NCI-H2171 (cell line): ENCODE data around the gene CNGB1.
"Not testable (repeated sequence)": the region's sequence is repeated elsewhere in the genome, so short reads cannot be mapped to it uniquely, and the experiment has no call there.

Experiments used
- DNase-seq: peaks from one replicate; lab custom pipeline; 2025; lab: John Stamatoyannopoulos, UW

The CNGB1 gene

GRCh38 chr16:57929250-57929649 is 41.7 kb downstream of the CNGB1 start:
- no peak for DNase-seq

- DNase-seq: no peak
Measured at GRCh38 chr16:57926041-57926440, 44.9 kb downstream of the CNGB1 start.

GRCh38 chr16:57925310-57925709 is 45.6 kb downstream of the CNGB1 start:
- DNase-seq: no peak

- no peak for DNase-seq
Measured at GRCh38 chr16:57924514-57924913, 46.4 kb downstream of the CNGB1 start.

GRCh38 chr16:57923841-57924240 is 47.1 kb downstream of the CNGB1 start:
- no peak for DNase-seq

GRCh38 chr16:57923418-57923817 is 47.5 kb downstream of the CNGB1 start:
- no peak for DNase-seq

- DNase-seq: no peak
Measured at GRCh38 chr16:57920880-57921229, 50.1 kb downstream of the CNGB1 start.

GRCh38 chr16:57920215-57920879 is 50.6 kb downstream of the CNGB1 start:
- no peak for DNase-seq

- no peak for DNase-seq
Measured at GRCh38 chr16:57918994-57919393, 51.9 kb downstream of the CNGB1 start.

- no peak for DNase-seq
Measured at GRCh38 chr16:57918444-57918843, 52.5 kb downstream of the CNGB1 start.

- not testable (repeated sequence) for DNase-seq
Measured at GRCh38 chr16:57917929-57918328, 53.0 kb downstream of the CNGB1 start.

- DNase-seq: not testable (repeated sequence)
Measured at GRCh38 chr16:57917489-57917888, 53.4 kb downstream of the CNGB1 start.

- no peak for DNase-seq
Measured at GRCh38 chr16:57916735-57917438, 54.0 kb downstream of the CNGB1 start.

GRCh38 chr16:57915811-57916488 is 55.0 kb downstream of the CNGB1 start:
- no peak for DNase-seq

GRCh38 chr16:57915267-57915666 is 55.7 kb downstream of the CNGB1 start:
- no peak for DNase-seq

- no peak for DNase-seq
Measured at GRCh38 chr16:57914244-57915173, 56.4 kb downstream of the CNGB1 start.

GRCh38 chr16:57912529-57913260 is 58.2 kb downstream of the CNGB1 start:
- DNase-seq: no peak

GRCh38 chr16:57911743-57912142 is 59.2 kb downstream of the CNGB1 start:
- no peak for DNase-seq

- DNase-seq: no peak
Measured at GRCh38 chr16:57910696-57911095, 60.2 kb downstream of the CNGB1 start.

GRCh38 chr16:57908409-57908987 is 62.4 kb downstream of the CNGB1 start:
- no peak for DNase-seq
